Gastrocnemius medialis (tissue), 4 donors: Measurements from ENCODE around the gene CENPI. TPM values are rescaled to one million over a fixed set of nuclear protein-coding genes. Genes with fewer than 3 reads are reported as not detected.

Source experiments
- ATAC-seq, 2 donors: fragments of 150-250 bp; one replicate each; pipeline ENCODE4 v1.9.1; 2016
- DNase-seq, 2 donors: peaks; one replicate each; pipeline ENCODE4 v3.0.0-alpha.2; 2019
- H3K27ac ChIP-seq, 4 donors: fragments of 200-600 bp; sonication (generic); 1 replicate in 1 of 4; 2 replicates in 3 of 4; pipeline ENCODE4 v1.5.1; 2016 to 2018; ENCODE audit warnings: mild to moderate bottlenecking in 2 of 4, moderate library complexity in 1 of 4
- H3K27me3 ChIP-seq, 3 donors: fragments of 200-600 bp; sonication (generic) in 2 of 3; 1 replicate in 1 of 3; 2 replicates in 2 of 3; pipeline versions ENCODE4 v1.5.1 to v1.6.0; 2016 to 2019; ENCODE audit warnings: mild to moderate bottlenecking in 1 of 3, moderate library complexity in 1 of 3
- H3K36me3 ChIP-seq, 2 donors: fragments of 200-600 bp; sonication (generic) in 1 of 2; one replicate each; pipeline ENCODE4 v1.5.1; 2017 to 2018
- H3K4me1 ChIP-seq, 2 donors: fragments of 200-600 bp; sonication (generic) in 1 of 2; one replicate each; pipeline ENCODE4 v1.5.1; 2016 to 2017; ENCODE audit warnings: mild to moderate bottlenecking in 2 of 2
- H3K4me3 ChIP-seq, 4 donors: fragments of 200-600 bp; sonication (generic) in 3 of 4; 1 replicate in 1 of 4; 2 replicates in 3 of 4; pipeline ENCODE4 v1.5.1; 2016 to 2019; ENCODE audit warnings: mild to moderate bottlenecking in 2 of 4
- H3K9me3 ChIP-seq, 3 donors: fragments of 200-600 bp; sonication (generic) in 2 of 3; 1 replicate in 1 of 3; 2 replicates in 2 of 3; pipeline ENCODE4 v1.5.1; 2016 to 2019
- CTCF ChIP-seq, 5 experiments: fragments of 450-650 bp in 3 of 5; fragments of 200-600 bp in 2 of 5; sonication (generic) in 2 of 5; IDR thresholded peaks in 4 of 5; conservative IDR thresholded peaks in 1 of 5; 1 replicate in 4 of 5; 2 replicates in 1 of 5; pipeline ENCODE4 v1.5.1; 2016 to 2019; ENCODE audit warnings: antibody characterized with exemption in 5 of 5, mild to moderate bottlenecking in 3 of 5, moderate library complexity in 3 of 5
- POLR2A ChIP-seq, 2 donors: fragments of 450-650 bp; IDR thresholded peaks; one replicate each; pipeline ENCODE4 v1.6.1; 2017; ENCODE audit warnings: antibody characterized with exemption in 2 of 2, mild to moderate bottlenecking in 2 of 2, moderate library complexity in 2 of 2
- in situ Hi-C, 4 donors: fragments of 200-750 bp; cut with MboI; loops; one replicate each; pipeline versions ENCODE4 v1.15.0 to v1.8.0; 2017; ENCODE audit warnings: low sequenced_read_pairs in 4 of 4
- intact Hi-C: fragments of 100-400 bp; cut with DNase I; formaldehyde crosslinking; loops from one replicate; pipeline ENCODE4 v1.15.1; 2023; ENCODE audit warnings: low total_unique reads
- total RNA-seq, 4 donors: library from RNA; depleted of rRNA; stranded (reverse); fragments of >200 nt; gene quantifications; one replicate each; pipeline versions ENCODE4 v1.1.0 to v1.2.3, GENCODE V29; 2016

Gene CENPI
- total RNA-seq, 4 donors from 2014 or later = 0.62 to 0.66 TPM; not detected in 2

GRCh38 chrX:101080326-101081124, 17.5 kb upstream of the CENPI start:
- Histone ChIP-seq H3K27me3 (peaks cover 0 to 14% (median 6%) of the 10 kb centered on the region in 3 donors), H3K36me3 (no peaks in the 10 kb centered on the region), H3K4me1 (no peaks in the 10 kb centered on the region), H3K27ac (no peak overlapping the region), H3K4me3 (no peak overlapping the region), H3K9me3 (no peaks in the 10 kb centered on the region)
- intact Hi-C loops (no loop called here), in situ Hi-C loops (no loop called here)
- DNase-seq (no peak), ATAC-seq (no peak)
- no peak for TF ChIP-seq POLR2A (IDR thresholded peaks at IDR 0.05)

GRCh38 chrX:101081231-101081630, 16.8 kb upstream of the CENPI start:
- DNase-seq (no peak), ATAC-seq (no peak)
- no peak overlapping the region for H3K4me3 ChIP-seq
- no peaks in the 10 kb centered on the region for H3K36me3 ChIP-seq
- no peak overlapping the region for H3K27ac ChIP-seq
- no peak for TF ChIP-seq POLR2A (IDR thresholded peaks at IDR 0.05)
- TF ChIP-seq CTCF (IDR thresholded peaks at IDR 0.05 in 4 of 5, conservative IDR thresholded peaks at IDR 0.05 in 1 of 5) = no peak
- peaks cover 0 to 14% (median 6%) of the 10 kb centered on the region in 3 donors for H3K27me3 ChIP-seq
- intact Hi-C loops = no loop called here
- H3K4me1 ChIP-seq = no peaks in the 10 kb centered on the region
- in situ Hi-C loops = no loop called here
- H3K9me3 ChIP-seq = no peaks in the 10 kb centered on the region

GRCh38 chrX:101091817-101092216, 6.2 kb upstream of the CENPI start:
- H3K4me1 ChIP-seq = no peaks in the 10 kb centered on the region

GRCh38 chrX:101108284-101108683, 10.3 kb downstream of the CENPI start:
- intact Hi-C loops = no loop called here
- Histone ChIP-seq H3K9me3 (no peaks in the 10 kb centered on the region), H3K27ac (no peak overlapping the region), H3K27me3 (no peaks in the 10 kb centered on the region), H3K4me1 (no peaks in the 10 kb centered on the region), H3K36me3 (no peaks in the 10 kb centered on the region), H3K4me3 (no peak overlapping the region)
- in situ Hi-C loops = no loop called here
- TF ChIP-seq POLR2A (IDR thresholded peaks at IDR 0.05) (no peak), CTCF (IDR thresholded peaks at IDR 0.05 in 4 of 5, conservative IDR thresholded peaks at IDR 0.05 in 1 of 5) (no peak)
- ATAC-seq (no peak), DNase-seq (no peak)

More at GRCh38 chrX:101091817-101092216, 6.2 kb upstream of the CENPI start:
- in situ Hi-C loops (no loop called here), intact Hi-C loops (no loop called here)
- Histone ChIP-seq H3K9me3 (no peaks in the 10 kb centered on the region), H3K36me3 (no peaks in the 10 kb centered on the region), H3K27me3 (no peaks in the 10 kb centered on the region), H3K4me3 (no peak overlapping the region), H3K27ac (no peak overlapping the region)
- no peak for ATAC-seq
- no peak for DNase-seq
- TF ChIP-seq CTCF (IDR thresholded peaks at IDR 0.05 in 4 of 5, conservative IDR thresholded peaks at IDR 0.05 in 1 of 5) (no peak), POLR2A (IDR thresholded peaks at IDR 0.05) (no peak)

GRCh38 chrX:101117701-101118100, 19.7 kb downstream of the CENPI start:
- Histone ChIP-seq H3K9me3 (no peaks in the 10 kb centered on the region), H3K4me3 (no peak overlapping the region), H3K36me3 (no peaks in the 10 kb centered on the region), H3K27me3 (no peaks in the 10 kb centered on the region), H3K4me1 (no peaks in the 10 kb centered on the region), H3K27ac (no peak overlapping the region)
- intact Hi-C loops = no loop called here
- ATAC-seq (no peak), DNase-seq (no peak)
- TF ChIP-seq CTCF (IDR thresholded peaks at IDR 0.05 in 4 of 5, conservative IDR thresholded peaks at IDR 0.05 in 1 of 5) (no peak), POLR2A (IDR thresholded peaks at IDR 0.05) (no peak)
- in situ Hi-C loops = no loop called here
